ENCODE results near the gene ARRDC1. TPM values are rescaled to one million over a fixed set of nuclear protein-coding genes. Genes with fewer than 3 reads are reported as not detected.
A peak's percentile ranks its signal among the peaks of the same experiment; 100 is the strongest.

The ARRDC1 gene
- total and polyA plus RNA-seq, 9 of the 15 experiments (the other 6 are each of a cell fraction or from before 2014, with no cell fraction given): 0.21 to 45.3 (median 18.6) TPM

GRCh38 chr9:137583347-137583746, 22.1 kb upstream of the ARRDC1 start:
- Histone ChIP-seq H4K20me1 (replicated peaks; ENCODE audit: control insufficient read depth, insufficient read depth, low read length) (peaks cover 9% of the 10 kb centered on the region; the same call in 1 of the 2 replicates), H3K36me3 (ENCODE audit: control insufficient read depth, insufficient read depth, low read length) (peaks cover 83% of the 10 kb centered on the region; the same call in 2 of the 3 replicates), H3K79me2 (ENCODE audit: control insufficient read depth, insufficient read depth, low read length) (peaks cover 15% of the 10 kb centered on the region), H3K4me1 (replicated peaks in 1 of 2; ENCODE audit: control insufficient read depth in 2 of 2, insufficient read depth in 2 of 2, low read length in 2 of 2) (peaks cover 6 to 65% of the 10 kb centered on the region in 2 experiments; a peak in 4 of 5 replicates), H3K4me3 (no peak overlapping the region), H2AFZ (ENCODE audit: low read depth, low read length) (no peak overlapping the region), H3K9ac (ENCODE audit: insufficient read depth in 1 of 2, low read depth in 2 of 2, low read length in 2 of 2) (peak overlapping the region in 1 of 2 experiments; percentile 83; a peak in 2 of 4 replicates), H3K9me3 (replicated peaks; ENCODE audit: control insufficient read depth, insufficient read depth, low read depth, low read length) (no peaks in the 10 kb centered on the region), H3K9me1 (ENCODE audit: control insufficient read depth, insufficient read depth, low read length) (peaks cover 8% of the 10 kb centered on the region), H3K27ac (ENCODE audit: extremely low read depth, low read depth, low read length) (no peak overlapping the region), H3K27me3 (ENCODE audit: control insufficient read depth in 2 of 2, insufficient read depth in 2 of 2, low read length in 2 of 2) (no peaks in the 10 kb centered on the region), H3K4me2 (ENCODE audit: insufficient read depth, low read length) (no peak overlapping the region)
- FAIRE-seq (no peak), ATAC-seq (no peak), DNase-seq (ENCODE audit: extremely low read depth in 1 of 4, low spot score in 3 of 4) (no peak)
- intact Hi-C loops (cut with micrococcal nuclease) (loop anchor here (10.0 kb wide), 1 partner anchor 91 kb away; no protein-coding TSS in a partner anchor), in situ Hi-C loops (cut with MboI) (no loop called here)
- TF ChIP-seq FOXJ2 (tag; IDR thresholded peaks at IDR 0.05): no peak
- TF ChIP-seq, protein P1, sequence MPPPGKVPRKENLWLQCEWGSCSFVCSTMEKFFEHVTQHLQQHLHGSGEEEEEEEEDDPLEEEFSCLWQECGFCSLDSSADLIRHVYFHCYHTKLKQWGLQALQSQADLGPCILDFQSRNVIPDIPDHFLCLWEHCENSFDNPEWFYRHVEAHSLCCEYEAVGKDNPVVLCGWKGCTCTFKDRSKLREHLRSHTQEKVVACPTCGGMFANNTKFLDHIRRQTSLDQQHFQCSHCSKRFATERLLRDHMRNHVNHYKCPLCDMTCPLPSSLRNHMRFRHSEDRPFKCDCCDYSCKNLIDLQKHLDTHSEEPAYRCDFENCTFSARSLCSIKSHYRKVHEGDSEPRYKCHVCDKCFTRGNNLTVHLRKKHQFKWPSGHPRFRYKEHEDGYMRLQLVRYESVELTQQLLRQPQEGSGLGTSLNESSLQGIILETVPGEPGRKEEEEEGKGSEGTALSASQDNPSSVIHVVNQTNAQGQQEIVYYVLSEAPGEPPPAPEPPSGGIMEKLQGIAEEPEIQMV (tag; conservative IDR thresholded peaks at IDR 0.05; ENCODE audit: low read depth): no peak
- no peak for TF ChIP-seq MLLT1 (IDR thresholded peaks at IDR 0.05)
- TF ChIP-seq ESRRB (CRISPR knock-in tag; IDR thresholded peaks at IDR 0.05; ENCODE audit: borderline replicate concordance): no peak
- no peak for TF ChIP-seq RB1 (IDR thresholded peaks at IDR 0.05; ENCODE audit: low read depth)
- TF ChIP-seq, protein P2, sequence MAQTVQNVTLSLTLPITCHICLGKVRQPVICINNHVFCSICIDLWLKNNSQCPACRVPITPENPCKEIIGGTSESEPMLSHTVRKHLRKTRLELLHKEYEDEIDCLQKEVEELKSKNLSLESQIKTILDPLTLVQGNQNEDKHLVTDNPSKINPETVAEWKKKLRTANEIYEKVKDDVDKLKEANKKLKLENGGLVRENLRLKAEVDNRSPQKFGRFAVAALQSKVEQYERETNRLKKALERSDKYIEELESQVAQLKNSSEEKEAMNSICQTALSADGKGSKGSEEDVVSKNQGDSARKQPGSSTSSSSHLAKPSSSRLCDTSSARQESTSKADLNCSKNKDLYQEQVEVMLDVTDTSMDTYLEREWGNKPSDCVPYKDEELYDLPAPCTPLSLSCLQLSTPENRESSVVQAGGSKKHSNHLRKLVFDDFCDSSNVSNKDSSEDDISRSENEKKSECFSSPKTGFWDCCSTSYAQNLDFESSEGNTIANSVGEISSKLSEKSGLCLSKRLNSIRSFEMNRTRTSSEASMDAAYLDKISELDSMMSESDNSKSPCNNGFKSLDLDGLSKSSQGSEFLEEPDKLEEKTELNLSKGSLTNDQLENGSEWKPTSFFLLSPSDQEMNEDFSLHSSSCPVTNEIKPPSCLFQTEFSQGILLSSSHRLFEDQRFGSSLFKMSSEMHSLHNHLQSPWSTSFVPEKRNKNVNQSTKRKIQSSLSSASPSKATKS (CRISPR knock-in tag; IDR thresholded peaks at IDR 0.05): no peak
- no peak for TF ChIP-seq ZNF778 (CRISPR knock-in tag; IDR thresholded peaks at IDR 0.05)
- no peak for TF ChIP-seq ZNF24 (IDR thresholded peaks at IDR 0.05)
- ChIA-PET CTCF (ENCODE audit: low intra/inter-chr PET ratio) (interaction anchor here (0.8 to 1.2 kb wide), 2 partner anchors 29 to 189 kb away, joined by 3 read pairs; no protein-coding TSS in a partner anchor), POLR2A (interaction anchor here (0.5 to 0.6 kb wide), 2 partner anchors 703 to 805 kb away, joined by 3 to 4 read pairs; no protein-coding TSS in a partner anchor)
- 84% methylated on average over 11 of the region's 14 CpGs for WGBS (ENCODE audit: insufficient coverage, low coverage, missing lambda C conversion rate)
- BruUV-seq (replicated peaks): no TSS peak

Data from K562 (cell line).